HG03571 (cell line): Measurements from ENCODE around the gene HARS2.
"Not testable (repeated sequence)": the region's sequence is repeated elsewhere in the genome, so short reads cannot be mapped to it uniquely, and the experiment has no call there.

Experiments used
- ATAC-seq: cut with Tn5 transposase; IDR thresholded peaks from one replicate; pipeline ENCODE4 v1.9.1; 2021; ENCODE audit not compliant: unreplicated experiment

HARS2 gene

DNA sequence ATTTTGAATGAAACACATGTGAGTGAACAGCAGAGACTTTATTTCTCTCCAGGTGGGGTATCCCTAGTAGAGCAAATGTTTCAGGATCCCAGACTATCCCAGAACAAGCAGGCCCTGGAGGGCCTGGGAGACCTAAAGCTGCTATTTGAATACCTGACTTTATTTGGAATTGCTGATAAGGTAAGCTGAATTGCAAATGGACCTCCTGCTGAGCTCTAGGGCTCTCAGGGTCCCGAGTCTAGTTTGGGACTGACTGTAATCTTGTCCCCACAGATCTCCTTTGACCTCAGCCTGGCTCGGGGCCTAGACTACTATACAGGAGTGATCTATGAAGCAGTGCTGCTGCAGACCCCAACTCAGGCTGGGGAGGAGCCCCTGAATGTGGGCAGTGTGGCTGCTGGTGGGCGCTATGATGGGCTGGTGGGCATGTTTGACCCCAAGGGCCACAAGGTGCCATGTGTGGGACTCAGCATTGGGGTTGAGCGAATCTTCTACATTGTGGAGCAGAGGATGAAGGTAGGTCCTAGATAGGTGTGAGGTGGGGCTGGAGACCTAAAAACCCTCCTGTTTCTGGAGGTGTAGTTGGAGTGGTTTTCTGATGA is 5.7 kb downstream of the HARS2 start:
- no peak for ATAC-seq

DNA sequence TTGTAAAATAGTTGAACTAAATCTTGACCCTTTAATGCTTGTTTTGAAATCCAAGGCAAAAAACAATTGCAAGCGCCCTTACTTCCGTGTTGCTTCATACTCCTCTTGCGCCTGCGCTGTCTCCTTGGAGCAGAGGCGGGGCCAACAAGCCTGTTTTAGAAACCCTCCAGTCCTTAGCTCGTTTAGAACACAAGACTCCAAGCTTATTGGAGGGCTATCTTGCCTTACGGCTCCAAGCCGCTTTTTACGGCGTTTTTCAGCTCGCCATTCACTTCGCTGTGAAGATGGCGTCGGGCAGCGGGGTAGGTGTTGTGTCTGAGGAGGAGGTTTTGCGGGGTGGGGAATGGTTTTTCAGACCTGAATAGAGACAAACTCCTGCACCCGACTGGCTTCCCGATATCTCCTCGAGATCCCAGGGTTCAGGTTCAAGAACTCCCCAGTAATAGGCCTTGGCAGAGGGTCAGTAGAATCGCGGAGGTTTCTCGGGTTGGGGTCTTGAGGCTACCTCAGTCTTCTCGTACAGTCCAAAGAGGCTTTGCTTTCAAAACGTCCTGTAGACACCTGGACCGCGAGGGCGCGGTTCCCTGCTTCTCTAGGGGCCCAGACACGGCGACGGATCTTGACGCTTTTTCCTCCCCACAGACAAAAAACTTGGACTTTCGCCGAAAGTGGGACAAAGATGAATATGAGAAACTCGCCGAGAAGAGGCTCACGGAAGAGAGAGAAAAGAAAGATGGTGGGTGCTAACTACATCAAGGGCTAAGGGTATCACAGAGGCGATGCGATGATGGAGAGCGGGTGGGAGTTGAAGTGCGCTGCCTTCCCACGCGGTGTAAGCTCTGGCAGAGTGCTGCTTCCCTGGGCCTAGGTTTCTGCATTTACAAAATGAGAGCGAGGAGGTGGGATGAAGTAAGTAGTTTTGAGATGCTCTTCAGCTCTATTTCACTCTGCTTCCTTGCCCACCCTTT is 9.2 kb downstream of the HARS2 start, which contains the start of gene ZMAT2:
Gene ZMAT2, plus strand, starts transcription at position 271 of the 968 bp plus-strand sequence. Its CDS starts 14 bp downstream, at position 285.
- ATAC-seq, result peak; percentile 95

DNA sequence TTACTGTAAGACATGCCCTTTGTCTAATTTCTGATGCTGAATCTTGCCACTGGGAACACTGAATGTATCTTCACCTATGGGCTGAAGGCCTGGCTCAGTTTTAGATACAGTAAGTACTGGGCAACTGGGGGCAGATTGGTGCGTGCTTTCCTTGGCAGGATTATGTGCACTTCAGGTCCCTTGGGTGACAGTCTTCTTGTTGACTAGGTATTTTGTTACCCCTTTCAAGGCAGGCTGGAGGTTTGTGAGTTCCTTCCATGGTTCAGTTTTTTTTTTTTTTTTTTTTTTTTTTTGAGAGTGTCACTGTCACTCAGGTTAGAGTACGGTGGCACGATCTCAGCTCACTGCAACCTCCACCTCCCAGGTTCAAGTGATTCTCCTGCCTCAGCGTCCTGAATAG is 16.6 kb downstream of the HARS2 start:
- ATAC-seq, result no peak

DNA sequence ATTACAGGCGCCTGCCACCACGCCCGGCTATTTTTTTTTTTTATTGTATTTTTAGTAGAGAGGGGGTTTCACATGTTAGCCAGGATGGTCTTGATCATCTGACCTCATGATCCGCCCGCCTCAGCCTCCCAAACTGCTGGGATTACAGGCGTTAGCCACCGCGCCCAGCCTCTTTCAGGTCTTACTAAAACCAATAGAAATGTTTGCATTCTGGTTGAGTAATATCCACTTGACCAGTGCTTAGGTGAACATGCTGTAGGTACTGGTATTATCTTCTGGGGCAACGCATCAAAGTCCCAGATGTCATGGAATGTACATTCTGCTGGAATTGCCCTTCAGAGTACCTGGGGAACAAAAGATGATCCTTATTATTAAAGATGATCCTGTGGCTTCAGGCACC is 17.5 kb downstream of the HARS2 start:
- not testable (repeated sequence) for ATAC-seq

DNA sequence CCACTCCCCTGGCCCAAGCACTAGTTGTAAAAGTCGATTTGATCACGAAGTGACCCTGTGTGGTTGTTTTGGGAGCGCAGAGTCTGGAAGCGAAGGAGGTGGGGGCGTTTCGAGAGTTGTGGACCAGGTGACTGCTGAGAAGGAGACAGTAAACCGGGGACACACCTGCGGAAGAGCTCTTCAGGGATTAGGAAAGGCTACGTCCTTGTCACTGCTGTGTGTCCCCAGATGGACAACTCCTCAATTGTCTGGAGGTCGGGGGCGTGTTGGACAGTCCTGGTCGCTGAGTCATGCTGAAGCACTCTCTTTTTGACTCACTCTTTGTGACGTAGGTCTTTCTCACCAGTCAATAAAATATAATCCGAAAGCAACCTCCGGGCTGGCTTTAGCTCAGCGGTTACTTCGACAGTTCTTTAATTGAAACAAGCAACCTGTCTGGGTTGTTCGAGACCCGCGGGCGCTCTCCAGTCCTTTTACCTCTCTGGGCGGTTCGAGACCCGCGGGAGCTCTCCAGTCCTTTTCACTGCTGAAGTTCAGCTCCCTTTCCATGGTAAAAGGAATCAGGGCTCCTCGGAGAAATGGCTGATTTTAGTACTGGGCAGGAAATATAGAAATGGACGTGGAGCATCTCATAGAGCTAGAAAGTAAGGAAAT is 19.8 kb downstream of the HARS2 start:
- ATAC-seq, result peak; percentile 86

DNA sequence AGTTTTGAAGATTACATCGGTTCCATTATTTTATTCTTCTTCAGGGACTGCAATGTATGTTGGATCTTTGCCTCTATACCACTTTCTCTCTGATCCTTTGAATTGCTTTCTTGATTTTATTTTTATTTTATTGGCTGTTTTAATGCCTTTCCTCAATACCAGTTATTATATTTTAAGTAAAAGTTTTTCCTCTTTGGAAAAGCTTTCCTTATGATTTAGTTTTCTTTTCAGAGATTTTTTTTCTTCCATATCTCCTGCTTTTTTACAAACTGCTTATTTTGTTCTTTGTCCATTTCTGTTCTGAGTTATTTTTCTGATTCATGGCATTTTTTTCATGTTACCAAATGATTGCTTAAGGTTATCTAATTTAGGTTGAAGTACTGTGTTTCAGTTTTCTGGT is 20.5 kb downstream of the HARS2 start:
- ATAC-seq, result no peak

DNA sequence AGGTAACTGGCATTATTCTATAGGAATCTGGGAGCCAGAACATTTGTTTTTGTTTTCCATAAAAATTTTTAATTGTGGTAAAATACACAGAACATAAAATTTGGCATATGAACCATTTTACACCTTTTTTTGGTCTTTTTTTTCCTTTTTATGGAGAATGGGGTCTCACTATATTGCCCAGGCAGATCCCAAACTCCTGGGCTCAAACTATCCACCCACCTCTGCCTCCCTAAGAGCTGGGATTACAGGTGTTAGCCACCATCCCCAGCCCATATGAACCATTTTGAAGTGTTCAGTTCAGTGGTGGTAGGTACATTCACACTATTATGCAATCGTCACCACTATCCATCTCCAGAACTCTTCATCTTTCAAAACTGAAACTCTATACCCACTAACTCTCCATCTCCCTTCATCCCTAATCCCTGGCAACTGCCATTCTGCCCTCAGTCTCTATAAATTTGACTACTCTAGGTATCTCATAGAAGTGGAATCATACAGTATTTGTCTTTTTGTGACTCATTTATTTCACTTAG is 22.4 kb downstream of the HARS2 start:
- ATAC-seq, result no peak

DNA sequence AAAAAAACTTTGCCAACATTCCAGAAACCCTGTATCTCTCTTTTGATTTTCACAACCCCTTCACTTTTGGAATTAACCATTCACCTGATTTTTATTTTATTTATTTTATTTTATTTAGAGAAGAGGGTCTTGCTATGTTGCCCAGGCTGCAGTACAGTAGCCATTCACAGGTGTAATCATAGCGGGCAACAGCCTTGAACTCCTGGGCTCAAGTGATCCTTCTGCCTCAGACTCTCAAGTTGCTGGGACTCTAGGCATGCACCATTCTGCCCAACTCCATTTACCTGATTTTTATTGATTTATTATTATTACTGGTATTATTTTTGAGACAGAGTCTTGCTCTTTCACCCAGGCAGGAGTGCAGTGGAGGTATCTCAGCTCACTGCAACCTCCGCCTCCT is 25.0 kb downstream of the HARS2 start:
- ATAC-seq, result not testable (repeated sequence)

DNA sequence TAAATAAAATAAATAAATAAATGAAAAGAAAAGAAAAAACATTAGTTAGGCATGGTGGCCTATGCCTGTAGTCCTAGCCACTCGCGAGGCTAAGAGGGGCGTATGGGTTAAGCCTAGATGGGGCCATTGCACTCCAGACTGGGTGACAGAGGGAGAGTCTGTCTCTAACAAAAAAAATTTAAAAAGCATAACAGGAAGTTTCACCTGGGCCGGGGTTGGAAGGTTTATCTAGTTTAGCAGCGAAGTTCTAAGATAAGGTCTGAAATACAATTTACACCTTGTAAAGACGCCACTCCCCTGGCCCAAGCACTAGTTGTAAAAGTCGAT is 27.0 kb downstream of the HARS2 start:
- no peak for ATAC-seq

DNA sequence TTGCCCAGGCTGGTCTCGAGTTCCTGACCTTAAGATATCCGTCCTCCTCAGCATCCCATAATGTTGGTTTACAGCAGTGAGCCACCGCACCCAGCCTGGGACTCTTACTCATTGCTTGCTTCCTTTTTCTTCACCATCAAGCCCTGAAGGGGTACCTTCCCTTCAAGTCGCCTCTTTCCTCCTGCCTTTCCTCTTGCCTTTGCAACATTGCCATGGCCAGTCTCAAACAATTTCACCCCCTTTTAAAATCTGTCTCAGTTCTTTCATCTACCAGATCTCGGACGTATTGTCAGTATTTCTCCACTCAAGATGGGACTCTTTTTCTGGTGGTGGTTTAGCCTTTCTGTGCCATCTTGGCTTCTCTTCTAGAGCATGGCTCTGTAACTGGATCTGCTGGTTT is 29.5 kb downstream of the HARS2 start:
- not testable (repeated sequence) for ATAC-seq

DNA sequence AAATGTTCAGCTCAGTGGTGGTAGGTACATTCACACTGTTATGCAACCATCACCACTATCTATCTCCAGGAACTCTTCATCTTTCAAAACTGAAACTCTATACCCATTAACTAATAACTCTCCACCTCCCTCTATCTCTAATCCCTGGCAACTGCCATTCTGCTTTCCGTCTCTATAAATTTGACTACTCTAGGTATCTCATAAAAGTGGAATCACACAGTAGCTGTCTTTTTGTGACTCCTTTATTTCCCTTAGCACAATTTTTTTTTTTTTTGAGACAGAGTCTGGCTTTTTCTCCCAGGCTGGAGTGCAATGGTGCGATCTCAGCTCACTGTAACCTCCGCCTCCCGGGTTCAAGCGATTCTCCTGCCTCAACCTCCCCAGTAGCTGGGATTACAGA is 30.1 kb downstream of the HARS2 start:
- ATAC-seq, result not testable (repeated sequence)

DNA sequence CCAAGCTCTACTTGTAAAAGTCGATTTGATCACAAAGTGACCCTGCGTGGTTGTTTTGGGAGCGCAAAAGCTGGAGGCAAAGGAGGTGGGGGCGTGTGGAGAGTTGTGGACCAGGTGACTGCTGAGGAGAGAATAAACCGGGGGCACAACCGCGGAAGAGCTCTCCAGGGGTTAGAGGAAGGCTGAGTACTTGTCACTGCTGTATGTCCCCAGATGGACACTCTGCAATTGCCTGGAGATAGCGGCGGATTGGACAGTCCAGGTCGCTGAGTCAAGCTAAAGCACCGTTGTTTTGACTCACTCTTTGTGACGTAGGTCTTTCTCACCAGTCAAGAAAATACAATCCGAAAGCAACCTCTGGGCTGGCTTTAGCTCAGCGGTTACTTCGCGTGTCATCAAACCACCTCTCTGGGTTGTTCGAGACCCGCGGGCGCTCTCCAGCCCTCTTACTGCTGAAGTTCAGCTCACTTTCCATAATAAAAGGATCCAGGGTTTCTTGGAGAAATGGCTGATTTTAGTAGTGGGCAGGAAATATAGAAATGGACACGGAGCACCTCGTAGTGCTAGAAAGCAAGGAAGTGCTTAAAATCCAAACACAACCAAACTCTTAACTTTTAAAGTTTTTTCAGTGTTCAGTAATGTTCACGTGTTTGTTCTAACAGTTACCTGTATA is 34.7 kb downstream of the HARS2 start:
- ATAC-seq, result peak; percentile 75

DNA sequence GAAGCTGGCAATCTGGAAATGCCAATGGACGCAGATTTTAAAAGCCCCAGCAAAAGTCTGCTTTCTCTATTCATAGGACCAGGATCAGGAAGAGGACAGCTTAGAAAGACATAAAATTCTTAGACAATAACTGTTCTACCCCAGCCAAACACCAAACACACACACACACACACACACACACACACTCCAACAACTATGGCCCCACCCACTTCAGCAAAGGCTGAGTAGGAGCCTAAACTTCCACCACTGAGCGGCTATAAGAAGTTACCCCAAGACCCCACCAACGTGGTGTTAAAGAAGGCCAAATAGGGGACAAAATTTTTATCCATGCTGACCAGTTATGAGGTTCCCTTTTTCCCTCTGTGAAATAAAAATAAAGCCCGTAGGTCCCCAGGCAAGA is 41.8 kb downstream of the HARS2 start:
- no peak for ATAC-seq

DNA sequence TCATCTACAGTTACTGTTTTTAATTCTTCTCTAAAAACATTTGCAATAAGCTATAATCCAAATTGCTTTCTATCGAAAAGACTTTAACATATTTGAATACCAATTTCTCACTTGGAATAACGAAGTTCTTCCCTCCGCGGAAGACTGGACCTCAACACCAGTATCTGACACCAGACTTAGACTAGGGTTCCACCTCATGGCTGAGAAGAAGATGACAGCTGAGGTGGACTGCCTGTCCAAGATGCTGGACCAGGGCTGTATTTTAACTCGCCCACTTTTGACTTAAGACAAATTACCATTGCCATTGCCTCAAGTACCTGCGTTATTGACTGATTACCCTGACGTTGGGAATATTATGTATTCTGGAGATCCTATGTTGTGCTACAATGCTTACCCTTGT is 43.1 kb downstream of the HARS2 start:
- ATAC-seq, result no peak

DNA sequence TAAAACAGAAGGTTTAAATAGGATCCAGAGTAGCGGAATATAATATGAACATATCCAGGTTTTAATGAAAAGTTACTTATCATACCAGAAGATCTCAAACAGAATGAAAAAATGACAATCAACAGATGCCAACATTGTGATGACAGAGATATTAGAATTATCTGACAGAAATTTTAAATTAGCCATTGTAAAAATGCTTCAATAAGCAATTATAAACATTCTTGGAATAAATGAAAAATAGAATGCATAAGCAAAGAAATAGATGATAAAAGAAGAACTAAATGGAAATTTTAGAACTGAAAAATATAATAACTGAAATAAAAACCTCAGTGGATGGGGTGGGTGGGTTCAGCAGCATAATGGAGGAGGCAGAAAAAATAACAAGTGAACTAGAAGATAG is 46.2 kb downstream of the HARS2 start:
- no peak for ATAC-seq

DNA sequence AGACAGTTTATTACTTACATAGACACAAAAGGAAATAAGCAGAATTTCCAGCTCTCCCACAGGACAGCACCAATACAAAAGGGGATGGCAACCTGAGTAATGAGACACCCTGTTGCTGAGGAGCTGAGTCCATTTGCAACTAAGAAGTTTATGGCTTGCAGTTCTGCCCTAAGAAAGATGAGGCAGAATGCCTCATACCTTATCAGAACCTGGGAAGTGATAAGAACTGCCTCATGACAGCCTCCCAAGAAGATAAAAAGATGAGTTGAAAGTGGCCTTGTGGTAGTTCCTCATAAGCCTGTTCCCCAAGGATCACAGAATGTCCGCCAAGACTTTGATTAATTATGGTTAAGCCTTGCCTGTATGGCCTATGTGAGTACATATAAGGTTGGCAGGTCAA is 50.7 kb downstream of the HARS2 start:
- ATAC-seq, result no peak
